ENCODE measurements around the gene CMTM7. TPM values are rescaled to one million over a fixed set of nuclear protein-coding genes. Genes with fewer than 3 reads are reported as not detected.
"Not testable (repeated sequence)": the region's sequence is repeated elsewhere in the genome, so short reads cannot be mapped to it uniquely, and the experiment has no call there.

Gene CMTM7
- total RNA-seq, 1 experiment from 2014 or later = 8.9 TPM

GRCh38 chr3:32459450-32459849 is 67.8 kb downstream of the CMTM7 start:
- H3K9me2 ChIP-seq (replicated peaks; ENCODE audit: insufficient read depth, low read length) = no peaks in the 10 kb centered on the region
- no peaks in the 10 kb centered on the region for H3K79me2 ChIP-seq (ENCODE audit: low read length)
- H3K27ac ChIP-seq (ENCODE audit: low read length) = peak overlapping the region; percentile 80
- DNase-seq = no peak
- no peaks in the 10 kb centered on the region for H4K20me1 ChIP-seq (ENCODE audit: insufficient read depth, low read depth, low read length)
- no peak overlapping the region for H3K4me3 ChIP-seq (ENCODE audit: low read length)
- no peaks in the 10 kb centered on the region for H3K27me3 ChIP-seq (ENCODE audit: low read length)
- H3K4me1 ChIP-seq (ENCODE audit: low read length) = peaks cover 48% of the 10 kb centered on the region
- no peak overlapping the region for H2AFZ ChIP-seq (ENCODE audit: low read length)
- H3K9ac ChIP-seq (ENCODE audit: low read length) = no peak overlapping the region
- H3K36me3 ChIP-seq (ENCODE audit: insufficient read depth, low read length) = no peaks in the 10 kb centered on the region
- no peak overlapping the region for H3K4me2 ChIP-seq (ENCODE audit: low read depth, low read length, poor library complexity, severe bottlenecking)
- no peaks in the 10 kb centered on the region for H3K9me3 ChIP-seq (ENCODE audit: low read length)

- Histone ChIP-seq H3K9me2 (replicated peaks; ENCODE audit: insufficient read depth, low read length) (no peaks in the 10 kb centered on the region), H3K9ac (ENCODE audit: low read length) (peak overlapping the region; percentile 57), H3K4me2 (ENCODE audit: low read depth, low read length, poor library complexity, severe bottlenecking) (peak overlapping the region; percentile 72), H2AFZ (ENCODE audit: low read length) (peak overlapping the region; percentile 63; the same call in 1 of the 2 replicates), H3K27ac (ENCODE audit: low read length) (peak overlapping the region; percentile 80), H3K4me3 (ENCODE audit: low read length) (peak overlapping the region; percentile 56; the same call in 1 of the 2 replicates), H3K79me2 (ENCODE audit: low read length) (no peaks in the 10 kb centered on the region), H3K9me3 (ENCODE audit: low read length) (no peaks in the 10 kb centered on the region), H3K4me1 (ENCODE audit: low read length) (peaks cover 48% of the 10 kb centered on the region), H4K20me1 (ENCODE audit: insufficient read depth, low read depth, low read length) (no peaks in the 10 kb centered on the region), H3K27me3 (ENCODE audit: low read length) (no peaks in the 10 kb centered on the region), H3K36me3 (ENCODE audit: insufficient read depth, low read length) (no peaks in the 10 kb centered on the region)
- peak; percentile 89 for DNase-seq
Measured at GRCh38 chr3:32460031-32460749, 68.5 kb downstream of the CMTM7 start.

GRCh38 chr3:32460817-32461496 is 69.3 kb downstream of the CMTM7 start:
- H3K4me3 ChIP-seq (ENCODE audit: low read length) = peak overlapping the region; percentile 56; the same call in 1 of the 2 replicates

GRCh38 chr3:32462191-32462986 is 70.7 kb downstream of the CMTM7 start:
- H3K9me3 ChIP-seq (ENCODE audit: low read length); H3K27ac ChIP-seq (ENCODE audit: low read length); H3K4me3 ChIP-seq (ENCODE audit: low read length); H3K36me3 ChIP-seq (ENCODE audit: insufficient read depth, low read length); H3K27me3 ChIP-seq (ENCODE audit: low read length); H3K4me2 ChIP-seq (ENCODE audit: low read depth, low read length, poor library complexity, severe bottlenecking); H4K20me1 ChIP-seq (ENCODE audit: insufficient read depth, low read depth, low read length); H3K79me2 ChIP-seq (ENCODE audit: low read length); H3K9ac ChIP-seq (ENCODE audit: low read length); DNase-seq; H2AFZ ChIP-seq (ENCODE audit: low read length); H3K9me2 ChIP-seq (replicated peaks; ENCODE audit: insufficient read depth, low read length): not testable (repeated sequence)
- peaks cover 36% of the 10 kb centered on the region for H3K4me1 ChIP-seq (ENCODE audit: low read length)

More at GRCh38 chr3:32460817-32461496, 69.3 kb downstream of the CMTM7 start:
- Histone ChIP-seq H3K9ac (ENCODE audit: low read length) (peak overlapping the region; percentile 57), H3K27ac (ENCODE audit: low read length) (peak overlapping the region; percentile 80), H3K4me2 (ENCODE audit: low read depth, low read length, poor library complexity, severe bottlenecking) (peak overlapping the region; percentile 72), H3K4me1 (ENCODE audit: low read length) (peaks cover 42% of the 10 kb centered on the region)
- H4K20me1 ChIP-seq (ENCODE audit: insufficient read depth, low read depth, low read length); H3K36me3 ChIP-seq (ENCODE audit: insufficient read depth, low read length); H3K9me2 ChIP-seq (replicated peaks; ENCODE audit: insufficient read depth, low read length); H3K9me3 ChIP-seq (ENCODE audit: low read length); H2AFZ ChIP-seq (ENCODE audit: low read length); DNase-seq; H3K79me2 ChIP-seq (ENCODE audit: low read length); H3K27me3 ChIP-seq (ENCODE audit: low read length): not testable (repeated sequence)

- H3K79me2 ChIP-seq (ENCODE audit: low read length); H4K20me1 ChIP-seq (ENCODE audit: insufficient read depth, low read depth, low read length); H3K4me3 ChIP-seq (ENCODE audit: low read length); H3K4me2 ChIP-seq (ENCODE audit: low read depth, low read length, poor library complexity, severe bottlenecking); H2AFZ ChIP-seq (ENCODE audit: low read length); H3K36me3 ChIP-seq (ENCODE audit: insufficient read depth, low read length); H3K9me2 ChIP-seq (replicated peaks; ENCODE audit: insufficient read depth, low read length); H3K27me3 ChIP-seq (ENCODE audit: low read length); DNase-seq; H3K27ac ChIP-seq (ENCODE audit: low read length); H3K9ac ChIP-seq (ENCODE audit: low read length); H3K9me3 ChIP-seq (ENCODE audit: low read length): not testable (repeated sequence)
- H3K4me1 ChIP-seq (ENCODE audit: low read length) = peaks cover 36% of the 10 kb centered on the region
Measured at GRCh38 chr3:32463415-32463814, 71.8 kb downstream of the CMTM7 start.

- not testable (repeated sequence) for H3K27me3 ChIP-seq (ENCODE audit: low read length); H3K79me2 ChIP-seq (ENCODE audit: low read length); H2AFZ ChIP-seq (ENCODE audit: low read length); DNase-seq; H3K4me2 ChIP-seq (ENCODE audit: low read depth, low read length, poor library complexity, severe bottlenecking); H3K27ac ChIP-seq (ENCODE audit: low read length); H3K36me3 ChIP-seq (ENCODE audit: insufficient read depth, low read length); H3K9me2 ChIP-seq (replicated peaks; ENCODE audit: insufficient read depth, low read length); H3K9me3 ChIP-seq (ENCODE audit: low read length); H4K20me1 ChIP-seq (ENCODE audit: insufficient read depth, low read depth, low read length); H3K9ac ChIP-seq (ENCODE audit: low read length); H3K4me3 ChIP-seq (ENCODE audit: low read length)
- peaks cover 39% of the 10 kb centered on the region for H3K4me1 ChIP-seq (ENCODE audit: low read length)
Measured at GRCh38 chr3:32464726-32465125, 73.1 kb downstream of the CMTM7 start.

GRCh38 chr3:32466808-32467207 is 75.2 kb downstream of the CMTM7 start:
- not testable (repeated sequence) for DNase-seq; H3K27me3 ChIP-seq (ENCODE audit: low read length); H2AFZ ChIP-seq (ENCODE audit: low read length); H3K4me2 ChIP-seq (ENCODE audit: low read depth, low read length, poor library complexity, severe bottlenecking); H3K36me3 ChIP-seq (ENCODE audit: insufficient read depth, low read length); H3K9ac ChIP-seq (ENCODE audit: low read length); H4K20me1 ChIP-seq (ENCODE audit: insufficient read depth, low read depth, low read length); H3K9me2 ChIP-seq (replicated peaks; ENCODE audit: insufficient read depth, low read length); H3K79me2 ChIP-seq (ENCODE audit: low read length); H3K4me3 ChIP-seq (ENCODE audit: low read length); H3K9me3 ChIP-seq (ENCODE audit: low read length); H3K27ac ChIP-seq (ENCODE audit: low read length)
- H3K4me1 ChIP-seq (ENCODE audit: low read length) = peaks cover 34% of the 10 kb centered on the region
